ENCODE data around the gene KRT7.

DNA sequence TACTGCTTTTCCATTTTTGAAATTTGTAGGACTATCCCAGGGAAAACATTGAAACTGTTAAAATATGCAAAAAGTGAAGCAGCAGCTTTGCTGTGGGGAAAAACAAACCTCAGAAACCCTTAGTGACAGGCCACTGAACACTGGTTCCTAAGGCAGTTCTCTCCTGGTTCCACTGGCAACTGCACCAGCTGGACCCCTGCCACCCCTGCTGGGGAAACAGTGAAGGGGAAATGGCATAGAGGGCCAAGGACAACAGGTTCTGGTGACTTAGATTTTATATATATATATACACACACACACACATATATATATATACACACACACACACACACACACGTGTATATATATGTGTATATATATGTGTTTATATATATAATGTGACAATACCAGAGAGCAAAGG lies 16.2 kb upstream of the KRT7 start:
- TF ChIP-seq, protein P1, sequence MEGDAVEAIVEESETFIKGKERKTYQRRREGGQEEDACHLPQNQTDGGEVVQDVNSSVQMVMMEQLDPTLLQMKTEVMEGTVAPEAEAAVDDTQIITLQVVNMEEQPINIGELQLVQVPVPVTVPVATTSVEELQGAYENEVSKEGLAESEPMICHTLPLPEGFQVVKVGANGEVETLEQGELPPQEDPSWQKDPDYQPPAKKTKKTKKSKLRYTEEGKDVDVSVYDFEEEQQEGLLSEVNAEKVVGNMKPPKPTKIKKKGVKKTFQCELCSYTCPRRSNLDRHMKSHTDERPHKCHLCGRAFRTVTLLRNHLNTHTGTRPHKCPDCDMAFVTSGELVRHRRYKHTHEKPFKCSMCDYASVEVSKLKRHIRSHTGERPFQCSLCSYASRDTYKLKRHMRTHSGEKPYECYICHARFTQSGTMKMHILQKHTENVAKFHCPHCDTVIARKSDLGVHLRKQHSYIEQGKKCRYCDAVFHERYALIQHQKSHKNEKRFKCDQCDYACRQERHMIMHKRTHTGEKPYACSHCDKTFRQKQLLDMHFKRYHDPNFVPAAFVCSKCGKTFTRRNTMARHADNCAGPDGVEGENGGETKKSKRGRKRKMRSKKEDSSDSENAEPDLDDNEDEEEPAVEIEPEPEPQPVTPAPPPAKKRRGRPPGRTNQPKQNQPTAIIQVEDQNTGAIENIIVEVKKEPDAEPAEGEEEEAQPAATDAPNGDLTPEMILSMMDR (IDR thresholded peaks at IDR 0.05; ENCODE audit: insufficient read depth, low read length, poor library complexity, severe bottlenecking): no peak
- no peak for TF ChIP-seq EZH2phosphoT487 (conservative IDR thresholded peaks at IDR 0.05; ENCODE audit: low read length)
